NCI-H2196 (cell line): ENCODE data around the gene C17orf50.

ENCODE experiments used
- DNase-seq: peaks from one replicate; lab custom pipeline; 2025; ENCODE audit not compliant: unreplicated experiment; lab: John Stamatoyannopoulos, UW

The C17orf50 gene

GRCh38 chr17:35760587-35760986, at the start of gene C17orf50:
Gene C17orf50 (plus strand): TSS chr17:35760887. CDS start chr17:35760942, 55 bp downstream.
- no peak for DNase-seq

GRCh38 chr17:35710950-35711349, 49.7 kb upstream of the C17orf50 start:
- no peak for DNase-seq

GRCh38 chr17:35713069-35713728, 47.5 kb upstream of the C17orf50 start:
- no peak for DNase-seq

GRCh38 chr17:35714988-35715387, 45.7 kb upstream of the C17orf50 start:
- no peak for DNase-seq

GRCh38 chr17:35715416-35715815, 45.3 kb upstream of the C17orf50 start:
- no peak for DNase-seq

- no peak for DNase-seq
These were observed 44.5 kb upstream of the C17orf50 start for GRCh38 chr17:35716173-35716572.

GRCh38 chr17:35716897-35717465, 43.7 kb upstream of the C17orf50 start:
- no peak for DNase-seq

GRCh38 chr17:35717475-35717874, 43.2 kb upstream of the C17orf50 start:
- no peak for DNase-seq

- no peak for DNase-seq
These were observed 37.0 kb upstream of the C17orf50 start for GRCh38 chr17:35723735-35724134.

- no peak for DNase-seq
These were observed 35.6 kb upstream of the C17orf50 start for GRCh38 chr17:35725058-35725457.

GRCh38 chr17:35725802-35726126, 34.9 kb upstream of the C17orf50 start:
- DNase-seq = no peak

- no peak for DNase-seq
These were observed 34.3 kb upstream of the C17orf50 start for GRCh38 chr17:35726127-35726952.

- DNase-seq = no peak
These were observed 33.7 kb upstream of the C17orf50 start for GRCh38 chr17:35726953-35727460.

- DNase-seq = no peak
These were observed 33.1 kb upstream of the C17orf50 start for GRCh38 chr17:35727635-35728034.

- DNase-seq = no peak
These were observed 32.1 kb upstream of the C17orf50 start for GRCh38 chr17:35728551-35728950.

- no peak for DNase-seq
These were observed 31.3 kb upstream of the C17orf50 start for GRCh38 chr17:35729405-35729833.

GRCh38 chr17:35730400-35731005, 30.2 kb upstream of the C17orf50 start:
- no peak for DNase-seq

- DNase-seq = peak; percentile 0
These were observed 29.3 kb upstream of the C17orf50 start, which contains the start of gene RASL10B for GRCh38 chr17:35731239-35731916. Gene RASL10B (plus strand): TSS chr17:35731639. CDS start chr17:35735185, 3,546 bp downstream.

- no peak for DNase-seq
These were observed 28.5 kb upstream of the C17orf50 start for GRCh38 chr17:35731917-35732805.

- no peak for DNase-seq
These were observed 27.9 kb upstream of the C17orf50 start for GRCh38 chr17:35732806-35733136.
